Measurements from ENCODE around the gene CEACAM20.
A peak's percentile ranks its signal among the peaks of the same experiment; 100 is the strongest.
"Not testable (repeated sequence)": the region's sequence is repeated elsewhere in the genome, so short reads cannot be mapped to it uniquely, and the experiment has no call there.

The CEACAM20 gene

GRCh38 chr19:44476559-44477408 is 52.7 kb downstream of the CEACAM20 start:
- H3K36me3 ChIP-seq (ENCODE audit: insufficient read depth, insufficient read length, low read length) = peaks cover 65% of the 10 kb centered on the region
- no peak overlapping the region for H3K9ac ChIP-seq (ENCODE audit: insufficient read length, low read depth)
- no peak overlapping the region for H3K4me3 ChIP-seq (ENCODE audit: insufficient read length, low read depth)
- H3K9me3 ChIP-seq (ENCODE audit: insufficient read depth, low read length) = peaks cover 91% of the 10 kb centered on the region
- no peaks in the 10 kb centered on the region for H3K27me3 ChIP-seq (ENCODE audit: insufficient read depth, insufficient read length)
- no peaks in the 10 kb centered on the region for H3K4me1 ChIP-seq (ENCODE audit: insufficient read depth, insufficient read length)
- TF ChIP-seq ZNF274 (IDR thresholded peaks at IDR 0.05; ENCODE audit: low read depth, low read length) (peak; percentile 99), YY1 (IDR thresholded peaks at IDR 0.05; ENCODE audit: insufficient read depth, insufficient read length) (no peak)
- DNase-seq (ENCODE audit: low read depth, low spot score) = no peak

- H3K27me3 ChIP-seq (ENCODE audit: insufficient read depth, insufficient read length); DNase-seq (ENCODE audit: low read depth, low spot score); H3K36me3 ChIP-seq (ENCODE audit: insufficient read depth, insufficient read length, low read length); H3K4me3 ChIP-seq (ENCODE audit: insufficient read length, low read depth); H3K4me1 ChIP-seq (ENCODE audit: insufficient read depth, insufficient read length); H3K9ac ChIP-seq (ENCODE audit: insufficient read length, low read depth): not testable (repeated sequence)
- H3K9me3 ChIP-seq (ENCODE audit: insufficient read depth, low read length) = peaks cover 55% of the 10 kb centered on the region
Measured at GRCh38 chr19:44468730-44469129, 60.7 kb downstream of the CEACAM20 start.

- H3K4me3 ChIP-seq (ENCODE audit: insufficient read length, low read depth); H3K36me3 ChIP-seq (ENCODE audit: insufficient read depth, insufficient read length, low read length); H3K27me3 ChIP-seq (ENCODE audit: insufficient read depth, insufficient read length); H3K9ac ChIP-seq (ENCODE audit: insufficient read length, low read depth); DNase-seq (ENCODE audit: low read depth, low spot score); H3K4me1 ChIP-seq (ENCODE audit: insufficient read depth, insufficient read length): not testable (repeated sequence)
- peaks cover 18% of the 10 kb centered on the region for H3K9me3 ChIP-seq (ENCODE audit: insufficient read depth, low read length)
Measured at GRCh38 chr19:44462600-44463286, 66.7 kb downstream of the CEACAM20 start.

All from NT2/D1 (cell line).